Activated T-cell treated with anti-CD3 and anti-CD28 coated beads for 48 hours (primary cell): ENCODE measurements around the gene YIF1B.

Source experiments
- DNase-seq: peaks from one replicate; pipeline ENCODE4 v3.0.0-alpha.2; 2020; ENCODE audit warnings: low read depth

The YIF1B gene

GRCh38 chr19:38335949-38336637 lies 20.3 kb upstream of the YIF1B start:
- peak; percentile 93 for DNase-seq

GRCh38 chr19:38333245-38333644 lies 17.5 kb upstream of the YIF1B start:
- no peak for DNase-seq

- DNase-seq = no peak
Measured at GRCh38 chr19:38331728-38332127, 16.0 kb upstream of the YIF1B start.

- DNase-seq = no peak
Measured at GRCh38 chr19:38329651-38330050, 13.9 kb upstream of the YIF1B start.

- no peak for DNase-seq
Measured at GRCh38 chr19:38326591-38326990, 10.8 kb upstream of the YIF1B start.

GRCh38 chr19:38324431-38324830 lies 8.7 kb upstream of the YIF1B start:
- DNase-seq = no peak

GRCh38 chr19:38323291-38323690 lies 7.5 kb upstream of the YIF1B start:
- DNase-seq = no peak

- no peak for DNase-seq
Measured at GRCh38 chr19:38321646-38322196, 6.0 kb upstream of the YIF1B start.

GRCh38 chr19:38320969-38321339 lies 5.2 kb upstream of the YIF1B start:
- no peak for DNase-seq

GRCh38 chr19:38319421-38320258 lies 3.9 kb upstream of the YIF1B start, which contains the start of gene KCNK6:
KCNK6 (plus strand) TSS chr19:38319845; CDS start chr19:38319951, 106 bp downstream.
- DNase-seq = peak; percentile 38

GRCh38 chr19:38318660-38319059 lies 2.9 kb upstream of the YIF1B start:
- DNase-seq = no peak

- no peak for DNase-seq
Measured at GRCh38 chr19:38317104-38317612, 1.4 kb upstream of the YIF1B start.

- no peak for DNase-seq
Measured at GRCh38 chr19:38316477-38317067, 825 bp upstream of the YIF1B start.

- DNase-seq = no peak
Measured at GRCh38 chr19:38310986-38311385, 4.8 kb downstream of the YIF1B start.

- no peak for DNase-seq
Measured at GRCh38 chr19:38310279-38310670, 5.5 kb downstream of the YIF1B start.

- no peak for DNase-seq
Measured at GRCh38 chr19:38309615-38310278, 6.0 kb downstream of the YIF1B start.

GRCh38 chr19:38308926-38309614 lies 6.7 kb downstream of the YIF1B start:
- DNase-seq = no peak

GRCh38 chr19:38308006-38308766 lies 7.6 kb downstream of the YIF1B start:
- no peak for DNase-seq

- no peak for DNase-seq
Measured at GRCh38 chr19:38307597-38307996, 8.2 kb downstream of the YIF1B start.

GRCh38 chr19:38307076-38307475 lies 8.7 kb downstream of the YIF1B start:
- DNase-seq = no peak

- no peak for DNase-seq
Measured at GRCh38 chr19:38306236-38306635, 9.5 kb downstream of the YIF1B start.
